Endothelial cell of umbilical vein (primary cell): ENCODE data around the gene EPHX1.

ENCODE experiments used
- CTCF ChIP-seq, 2 donors: IDR thresholded peaks; 1 replicate in 1 of 2; 2 replicates in 1 of 2; pipeline ENCODE4 v1.5.1; 2011; ENCODE audit warnings: low read length in 2 of 2, mild to moderate bottlenecking in 2 of 2, moderate library complexity in 2 of 2, control low read depth in 1 of 2, inconsistent platforms in 1 of 2, low read depth in 1 of 2; ENCODE audit not compliant: insufficient read depth in 1 of 2; ENCODE audit errors: extremely low read depth in 1 of 2
- POLR2A ChIP-seq: IDR thresholded peaks from 2 replicates; pipeline ENCODE4 v1.6.1; 2012; ENCODE audit warnings: low read depth, mild to moderate bottlenecking, control low read depth, low read length

- TF ChIP-seq POLR2A (no peak), CTCF (IDR thresholded peaks at IDR 0.05; ENCODE audit: extremely low read depth in 1 of 2, insufficient read depth in 1 of 2, low read depth in 1 of 2, low read length in 2 of 2) (no peak)
Measured at GRCh38 chr1:225843426-225843795, 33.5 kb downstream of the EPHX1 start.
